KMS-11 (cell line): Measurements from ENCODE around the gene TEX2.

Experiments
- H2AFZ ChIP-seq: fragments of 200-600 bp; sonication (generic); 2 replicates; pipeline ENCODE4 v1.6.1; 2016; ENCODE audit warnings: antibody characterized with exemption, mixed run types, low read depth
- H3K27ac ChIP-seq: fragments of 200-600 bp; sonication (generic); 2 replicates; pipeline ENCODE4 v1.6.1; 2016; ENCODE audit warnings: mild to moderate bottlenecking, mixed run types
- H3K27me3 ChIP-seq: fragments of 200-600 bp; sonication (generic); 2 replicates; pipeline ENCODE4 v1.6.1; 2017; ENCODE audit warnings: mild to moderate bottlenecking, low read depth, mixed run types, moderate library complexity; ENCODE audit not compliant: insufficient read depth
- H3K36me3 ChIP-seq: fragments of 200-600 bp; sonication (generic); 2 replicates; pipeline ENCODE4 v1.6.1; 2017; ENCODE audit warnings: mild to moderate bottlenecking, mixed run types; ENCODE audit not compliant: insufficient read depth
- H3K4me1 ChIP-seq: fragments of 200-600 bp; sonication (generic); 2 replicates; pipeline ENCODE4 v1.6.1; 2016; ENCODE audit warnings: mild to moderate bottlenecking, low read depth, mixed run types; ENCODE audit not compliant: poor library complexity, severe bottlenecking
- H3K4me2 ChIP-seq: fragments of 200-600 bp; sonication (generic); 2 replicates; pipeline ENCODE4 v1.7.0; 2016; ENCODE audit warnings: mild to moderate bottlenecking, mixed run types
- H3K4me3 ChIP-seq: fragments of 200-600 bp; sonication (generic); IDR thresholded peaks from 2 replicates; pipeline ENCODE4 v1.6.1; 2017; ENCODE audit warnings: low read depth, low read length, mixed read lengths; ENCODE audit not compliant: insufficient read depth
- H3K79me2 ChIP-seq: fragments of 200-600 bp; sonication (generic); 2 replicates; pipeline ENCODE4 v1.6.1; 2016; ENCODE audit warnings: low read depth, mixed run types; ENCODE audit not compliant: insufficient read depth
- H3K9ac ChIP-seq: fragments of 200-600 bp; sonication (generic); 2 replicates; pipeline ENCODE4 v1.6.1; 2016; ENCODE audit warnings: mild to moderate bottlenecking, mixed run types
- H4K20me1 ChIP-seq: fragments of 200-600 bp; sonication (generic); 2 replicates; pipeline ENCODE4 v1.6.1; 2016; ENCODE audit warnings: mild to moderate bottlenecking, mixed run types; ENCODE audit not compliant: insufficient read depth
- TF ChIP-seq, protein P1 (sequence below): fragments of 200-600 bp; sonication (generic); conservative IDR thresholded peaks from 2 replicates; pipeline ENCODE4 v1.6.1; 2017; ENCODE audit warnings: low read depth, mild to moderate bottlenecking, antibody characterized with exemption, low read length, moderate library complexity, mixed read lengths

Gene TEX2

DNA sequence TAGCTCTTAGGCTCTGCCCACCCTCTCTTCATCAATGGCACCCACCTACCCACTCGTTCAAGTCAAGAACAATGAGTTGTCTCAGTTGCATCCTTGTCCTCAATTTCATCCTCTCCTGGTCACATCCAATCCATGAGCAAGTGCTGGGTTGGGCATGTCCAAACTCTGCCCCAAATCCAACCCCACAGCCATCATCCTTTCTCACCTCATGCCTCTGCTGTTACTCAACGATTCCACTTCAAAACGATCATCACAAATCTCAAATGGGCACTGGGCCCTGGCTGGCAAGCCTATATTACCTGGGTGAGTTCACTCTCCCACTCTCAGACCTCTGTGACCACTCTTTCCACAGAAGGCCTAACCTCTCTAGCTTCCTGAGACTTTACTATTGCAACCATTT is 12.0 kb upstream of the TEX2 start:
- no peak overlapping the region for H2AFZ ChIP-seq
- H3K27ac ChIP-seq: no peak overlapping the region
- TF ChIP-seq, protein P1, sequence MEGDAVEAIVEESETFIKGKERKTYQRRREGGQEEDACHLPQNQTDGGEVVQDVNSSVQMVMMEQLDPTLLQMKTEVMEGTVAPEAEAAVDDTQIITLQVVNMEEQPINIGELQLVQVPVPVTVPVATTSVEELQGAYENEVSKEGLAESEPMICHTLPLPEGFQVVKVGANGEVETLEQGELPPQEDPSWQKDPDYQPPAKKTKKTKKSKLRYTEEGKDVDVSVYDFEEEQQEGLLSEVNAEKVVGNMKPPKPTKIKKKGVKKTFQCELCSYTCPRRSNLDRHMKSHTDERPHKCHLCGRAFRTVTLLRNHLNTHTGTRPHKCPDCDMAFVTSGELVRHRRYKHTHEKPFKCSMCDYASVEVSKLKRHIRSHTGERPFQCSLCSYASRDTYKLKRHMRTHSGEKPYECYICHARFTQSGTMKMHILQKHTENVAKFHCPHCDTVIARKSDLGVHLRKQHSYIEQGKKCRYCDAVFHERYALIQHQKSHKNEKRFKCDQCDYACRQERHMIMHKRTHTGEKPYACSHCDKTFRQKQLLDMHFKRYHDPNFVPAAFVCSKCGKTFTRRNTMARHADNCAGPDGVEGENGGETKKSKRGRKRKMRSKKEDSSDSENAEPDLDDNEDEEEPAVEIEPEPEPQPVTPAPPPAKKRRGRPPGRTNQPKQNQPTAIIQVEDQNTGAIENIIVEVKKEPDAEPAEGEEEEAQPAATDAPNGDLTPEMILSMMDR: no peak
- no peaks in the 10 kb centered on the region for H3K27me3 ChIP-seq
- no peaks in the 10 kb centered on the region for H4K20me1 ChIP-seq
- no peak overlapping the region for H3K9ac ChIP-seq
- no peaks in the 10 kb centered on the region for H3K79me2 ChIP-seq
- no peak overlapping the region for H3K4me3 ChIP-seq
- H3K4me2 ChIP-seq: no peak overlapping the region
- H3K36me3 ChIP-seq: no peaks in the 10 kb centered on the region
- peaks cover 4% of the 10 kb centered on the region for H3K4me1 ChIP-seq

DNA sequence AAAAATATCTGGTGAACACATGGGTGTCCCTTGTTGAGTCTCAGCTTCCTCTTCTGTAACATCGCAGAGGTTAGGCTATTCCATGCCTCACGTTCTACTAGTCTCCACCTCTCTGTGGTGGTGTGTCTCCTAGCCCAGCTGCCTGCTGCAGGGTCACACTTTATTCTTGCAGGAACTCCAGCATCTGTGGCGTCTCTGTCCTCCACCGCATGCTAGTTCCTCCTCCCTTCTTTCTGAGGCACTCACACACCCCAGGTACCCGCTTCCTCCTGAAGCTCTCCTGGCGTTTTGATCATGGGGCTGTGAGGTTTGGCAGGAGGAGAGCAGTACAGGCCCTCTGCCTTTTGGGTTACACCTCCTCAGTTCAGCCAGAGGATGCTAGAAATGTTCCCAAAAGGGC is 9.9 kb upstream of the TEX2 start:
- no peaks in the 10 kb centered on the region for H3K27me3 ChIP-seq
- TF ChIP-seq, protein P1: no peak
- H3K4me2 ChIP-seq: no peak overlapping the region
- no peak overlapping the region for H2AFZ ChIP-seq
- peaks cover 4% of the 10 kb centered on the region for H3K4me1 ChIP-seq
- no peaks in the 10 kb centered on the region for H3K36me3 ChIP-seq
- H4K20me1 ChIP-seq: no peaks in the 10 kb centered on the region
- no peaks in the 10 kb centered on the region for H3K79me2 ChIP-seq
- H3K4me3 ChIP-seq: no peak overlapping the region
- no peak overlapping the region for H3K9ac ChIP-seq
- no peak overlapping the region for H3K27ac ChIP-seq

DNA sequence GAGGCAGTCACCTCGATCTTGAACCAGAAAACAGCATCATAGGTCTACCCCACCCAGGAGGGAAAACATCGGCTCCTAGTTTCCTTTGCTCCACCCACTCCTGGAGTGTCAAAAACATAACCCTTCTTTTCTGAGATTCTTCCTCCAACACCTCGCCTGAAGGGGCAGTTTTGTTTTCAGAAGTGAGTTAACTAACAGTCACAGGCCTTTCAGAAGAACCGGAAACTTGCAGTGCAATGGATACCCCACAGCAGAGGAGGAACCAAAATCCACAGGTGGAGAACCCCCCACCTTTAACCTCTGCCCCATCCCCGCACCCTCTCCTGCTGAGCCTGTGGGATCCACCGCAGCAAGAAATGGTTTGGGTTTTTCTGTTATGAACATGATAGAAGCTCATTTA is 7.8 kb upstream of the TEX2 start:
- H3K4me2 ChIP-seq: no peak overlapping the region
- no peak overlapping the region for H3K9ac ChIP-seq

DNA sequence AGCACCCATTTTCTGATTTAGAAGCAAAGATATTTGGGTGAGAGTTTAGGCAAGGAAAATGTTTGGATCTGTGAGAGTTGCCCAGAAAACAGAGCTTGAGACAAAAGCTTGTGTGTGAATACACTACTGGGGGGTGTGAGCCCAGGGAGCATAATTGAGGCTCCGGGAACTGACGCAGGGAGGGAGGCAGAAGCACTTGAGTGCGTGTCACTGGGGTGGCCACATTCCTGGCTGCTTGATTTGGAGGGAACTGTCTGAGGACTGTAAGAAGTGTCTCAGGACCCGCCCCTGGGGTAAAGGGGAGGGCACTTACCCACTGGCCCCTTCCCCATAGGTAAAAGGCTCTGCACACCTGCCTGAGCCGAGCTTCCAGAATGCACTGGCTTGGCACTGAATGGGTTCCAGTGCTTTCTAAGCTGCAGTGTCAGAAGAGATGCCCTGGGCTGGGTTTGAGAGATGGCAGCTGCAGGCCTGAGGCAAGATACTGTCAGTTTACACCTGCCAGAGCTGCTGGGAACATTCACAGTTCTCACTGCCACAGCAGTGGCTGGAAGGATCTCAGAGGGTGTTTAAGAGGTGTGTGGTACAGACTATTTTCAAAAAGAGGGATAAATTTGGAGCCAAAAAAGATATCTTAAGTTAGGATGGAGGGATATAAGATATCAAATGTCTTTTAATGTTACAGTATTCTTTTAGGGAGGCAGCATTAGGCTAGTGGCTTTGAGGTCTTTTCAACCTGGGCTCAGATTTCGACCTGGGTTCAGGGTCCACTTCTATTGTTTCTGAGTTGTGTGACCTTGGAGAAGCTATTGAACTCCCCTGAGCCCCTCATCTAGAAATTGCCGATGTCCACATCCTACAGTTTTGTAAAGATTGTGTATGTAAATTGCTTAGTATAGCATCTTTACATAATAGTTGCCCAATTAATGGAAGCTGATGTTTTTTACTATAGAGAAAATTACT is 6.9 kb upstream of the TEX2 start:
- H3K27me3 ChIP-seq: no peaks in the 10 kb centered on the region
- peaks cover 4% of the 10 kb centered on the region for H3K4me1 ChIP-seq
- TF ChIP-seq, protein P1: no peak
- H3K9ac ChIP-seq: no peak overlapping the region
- no peak overlapping the region for H3K4me3 ChIP-seq
- H3K79me2 ChIP-seq: no peaks in the 10 kb centered on the region
- no peaks in the 10 kb centered on the region for H4K20me1 ChIP-seq
- peak overlapping the region; percentile 1; the same call in 1 of the 2 replicates for H2AFZ ChIP-seq
- no peaks in the 10 kb centered on the region for H3K36me3 ChIP-seq
- no peak overlapping the region for H3K4me2 ChIP-seq
- H3K27ac ChIP-seq: no peak overlapping the region

More for the DNA sequence above, 7.8 kb upstream of the TEX2 start:
- H4K20me1 ChIP-seq: no peaks in the 10 kb centered on the region
- no peak overlapping the region for H3K27ac ChIP-seq
- TF ChIP-seq, protein P1: no peak
- H3K4me1 ChIP-seq: peaks cover 4% of the 10 kb centered on the region
- peak overlapping the region; percentile 1; the same call in 1 of the 2 replicates for H2AFZ ChIP-seq
- no peaks in the 10 kb centered on the region for H3K27me3 ChIP-seq
- no peak overlapping the region for H3K4me3 ChIP-seq
- no peaks in the 10 kb centered on the region for H3K79me2 ChIP-seq
- H3K36me3 ChIP-seq: no peaks in the 10 kb centered on the region
